H1 (cell line): ENCODE results near the gene CHPF. TPM values are rescaled to one million over a fixed set of nuclear protein-coding genes. Genes with fewer than 3 reads are reported as not detected.

ENCODE experiments used
- CTCF ChIA-PET: fragments of 300-600 bp; sonication (Branson Sonifier 250); formaldehyde crosslinking; loops from one replicate; lab custom pipeline; 2021; ENCODE audit not compliant: partially characterized antibody; lab: Charles Lee
- POLR2A ChIA-PET: fragments of 300-600 bp; sonication (Branson Sonifier 250); formaldehyde crosslinking; loops from one replicate; lab custom pipeline; 2021; ENCODE audit warnings: inconsistent platforms; ENCODE audit not compliant: partially characterized antibody; lab: Charles Lee
- DNase-seq, 2 experiments: peaks; one replicate each; pipeline versions ENCODE4 v3.0.0 to v3.0.0-alpha.2; 2010 to 2022; ENCODE audit warnings: low spot score in 2 of 2, low read depth in 1 of 2, mixed read lengths in 1 of 2
- FAIRE-seq: peaks from 2 replicates; lab custom pipeline; 2011; peaks lifted over from hg19 to GRCh38; lab: Jason Lieb, UNC
- H2AFZ ChIP-seq: 2 replicates; pipeline ENCODE4 v1.8.1; 2012; ENCODE audit warnings: low read length, inconsistent platforms
- H2AK5ac ChIP-seq: 2 replicates; pipeline ENCODE4 v1.6.1; 2013; ENCODE audit warnings: low read depth, low read length
- H2BK120ac ChIP-seq: replicated peaks from 2 replicates; pipeline ENCODE3; 2013; ENCODE audit warnings: low read depth, low read length, inconsistent platforms
- H2BK12ac ChIP-seq: 2 replicates; pipeline ENCODE4 v1.6.1; 2013; ENCODE audit warnings: low read depth, low read length
- H2BK15ac ChIP-seq: 2 replicates; pipeline ENCODE4 v1.6.1; 2013; ENCODE audit warnings: low read length
- H2BK20ac ChIP-seq: 2 replicates; pipeline ENCODE4 v1.6.1; 2013; ENCODE audit warnings: low read length
- H2BK5ac ChIP-seq: 2 replicates; pipeline ENCODE4 v1.6.1; 2013; ENCODE audit warnings: low read depth, low read length
- H3K14ac ChIP-seq: 2 replicates; pipeline ENCODE4 v1.6.1; 2013; ENCODE audit warnings: inconsistent platforms; ENCODE audit not compliant: insufficient read length
- H3K18ac ChIP-seq: 2 replicates; pipeline ENCODE4 v1.6.1; 2013; ENCODE audit warnings: low read length; ENCODE audit errors: extremely low read depth
- H3K23ac ChIP-seq: 2 replicates; pipeline ENCODE4 v1.6.1; 2013; ENCODE audit warnings: inconsistent platforms; ENCODE audit not compliant: insufficient read length
- H3K23me2 ChIP-seq: 2 replicates; pipeline ENCODE4 v1.6.1; 2013; ENCODE audit warnings: low read depth, low read length
- H3K27ac ChIP-seq: 2 replicates; pipeline ENCODE4 v1.6.1; 2011; ENCODE audit warnings: low read depth, low read length, inconsistent platforms
- H3K27me3 ChIP-seq, 4 experiments: replicated peaks in 1 of 4; 1 replicate in 1 of 4; 2 replicates in 3 of 4; pipeline versions ENCODE4 v1.6.1 to v1.8.1; 2011 to 2013; ENCODE audit warnings: low read length in 3 of 4, mild to moderate bottlenecking in 3 of 4, inconsistent platforms in 2 of 4, mixed read lengths in 2 of 4, moderate library complexity in 1 of 4; ENCODE audit not compliant: control insufficient read depth in 3 of 4, insufficient read depth in 3 of 4; ENCODE audit errors: extremely low read depth in 1 of 4
- H3K36me3 ChIP-seq, 4 experiments: 2 replicates each; pipeline versions ENCODE4 v1.6.1 to v1.8.1; 2011 to 2013; ENCODE audit warnings: mild to moderate bottlenecking in 4 of 4, low read length in 3 of 4, moderate library complexity in 2 of 4, control low read depth in 1 of 4, inconsistent platforms in 1 of 4; ENCODE audit not compliant: insufficient read depth in 4 of 4, control insufficient read depth in 2 of 4
- H3K4ac ChIP-seq: replicated peaks from 2 replicates; pipeline ENCODE3; 2013; ENCODE audit warnings: low read length, low read depth, mixed read lengths, inconsistent platforms; ENCODE audit not compliant: insufficient read length
- H3K4me1 ChIP-seq, 4 experiments: replicated peaks in 1 of 4; 1 replicate in 1 of 4; 2 replicates in 3 of 4; pipeline versions ENCODE4 v1.6.1 to v1.8.1; 2011 to 2013; ENCODE audit warnings: low read length in 3 of 4, inconsistent platforms in 2 of 4, mixed read lengths in 1 of 4; ENCODE audit not compliant: insufficient read depth in 4 of 4, control insufficient read depth in 3 of 4
- H3K4me2 ChIP-seq, 2 experiments: 2 replicates each; pipeline versions ENCODE4 v1.6.1 to v1.8.1; 2011 to 2013; ENCODE audit warnings: low read depth in 2 of 2, low read length in 2 of 2, control low read depth in 1 of 2, inconsistent platforms in 1 of 2, mild to moderate bottlenecking in 1 of 2; ENCODE audit not compliant: insufficient read depth in 1 of 2
- H3K4me3 ChIP-seq, 4 experiments: fragments of 200-600, 300-600 bp in 1 of 4; sonication (generic), shearing (Covaris generic), sonication (Bioruptor Twin) in 1 of 4; 2 replicates each; pipeline versions ENCODE4 v1.5.1 to v1.8.1; 2011 to 2016; ENCODE audit warnings: low read length in 4 of 4, low read depth in 3 of 4, control low read depth in 2 of 4, inconsistent platforms in 2 of 4, mild to moderate bottlenecking in 2 of 4, mixed read lengths in 1 of 4, moderate library complexity in 1 of 4; ENCODE audit not compliant: insufficient read depth in 2 of 4; ENCODE audit errors: extremely low read depth in 1 of 4
- H3K56ac ChIP-seq: replicated peaks from 2 replicates; pipeline ENCODE3; 2013; ENCODE audit warnings: low read depth, mild to moderate bottlenecking, mixed read lengths, low read length, inconsistent platforms; ENCODE audit not compliant: insufficient read length
- H3K79me1 ChIP-seq: 2 replicates; pipeline ENCODE4 v1.6.1; 2013; ENCODE audit warnings: low read depth, low read length, control low read depth
- H3K79me2 ChIP-seq, 2 experiments: 2 replicates each; pipeline versions ENCODE4 v1.6.1 to v1.8.1; 2012 to 2013; ENCODE audit warnings: low read length in 2 of 2, mild to moderate bottlenecking in 2 of 2, inconsistent platforms in 1 of 2; ENCODE audit not compliant: insufficient read depth in 2 of 2, control insufficient read depth in 1 of 2
- H3K9ac ChIP-seq, 4 experiments: replicated peaks in 1 of 4; 1 replicate in 1 of 4; 2 replicates in 3 of 4; pipeline versions ENCODE4 v1.6.1 to v1.8.1; 2011 to 2013; ENCODE audit warnings: low read depth in 3 of 4, low read length in 3 of 4, control low read depth in 2 of 4, mild to moderate bottlenecking in 2 of 4, moderate library complexity in 2 of 4, inconsistent platforms in 1 of 4; ENCODE audit errors: extremely low read depth in 1 of 4
- H3K9me3 ChIP-seq, 2 experiments: 2 replicates each; pipeline versions ENCODE4 v1.6.1 to v1.8.1; 2012 to 2013; ENCODE audit warnings: mild to moderate bottlenecking in 2 of 2, moderate library complexity in 2 of 2, control low read depth in 1 of 2, inconsistent platforms in 1 of 2, low read depth in 1 of 2, low read length in 1 of 2, mixed read lengths in 1 of 2; ENCODE audit not compliant: insufficient read depth in 2 of 2
- H4K20me1 ChIP-seq, 2 experiments: replicated peaks in 1 of 2; 2 replicates each; pipeline versions ENCODE3 to v1.8.1; 2011 to 2013; ENCODE audit warnings: inconsistent platforms in 2 of 2, low read length in 2 of 2, mild to moderate bottlenecking in 1 of 2; ENCODE audit not compliant: insufficient read depth in 2 of 2, control insufficient read depth in 1 of 2
- H4K5ac ChIP-seq: 2 replicates; pipeline ENCODE4 v1.6.1; 2013; ENCODE audit warnings: low read length, low read depth, mixed read lengths, inconsistent platforms; ENCODE audit not compliant: insufficient read length
- H4K8ac ChIP-seq: 2 replicates; pipeline ENCODE4 v1.8.0; 2013; ENCODE audit warnings: mild to moderate bottlenecking, moderate library complexity, low read length, inconsistent platforms; ENCODE audit not compliant: insufficient read depth; ENCODE audit errors: extremely low read depth
- H4K91ac ChIP-seq: replicated peaks from 2 replicates; pipeline ENCODE3; 2013; ENCODE audit warnings: low read length, mixed read lengths, inconsistent platforms; ENCODE audit not compliant: insufficient read length
- E2F6 ChIP-seq: IDR thresholded peaks from 2 replicates; pipeline ENCODE4 v1.6.1; 2012; ENCODE audit warnings: inconsistent platforms
- GABPA ChIP-seq: IDR thresholded peaks from 2 replicates; pipeline ENCODE4 v1.6.1; 2011; ENCODE audit warnings: mild to moderate bottlenecking, low read length, moderate library complexity, borderline replicate concordance; ENCODE audit not compliant: insufficient read depth
- HDAC6 ChIP-seq: IDR thresholded peaks from one replicate; pipeline ENCODE4 v1.7.1; 2012; ENCODE audit warnings: low read depth, mild to moderate bottlenecking, inconsistent platforms, low read length, moderate library complexity
- KDM4A ChIP-seq: IDR thresholded peaks from one replicate; pipeline ENCODE4 v1.7.1; 2012; ENCODE audit warnings: low read depth, mild to moderate bottlenecking, moderate library complexity, low read length, inconsistent platforms; ENCODE audit not compliant: severe bottlenecking
- MAFK ChIP-seq: IDR thresholded peaks from 2 replicates; pipeline ENCODE4 v1.6.1; 2012; ENCODE audit warnings: low read depth, mild to moderate bottlenecking, improper control_type of control experiment, low read length
- POU5F1 ChIP-seq: IDR thresholded peaks from 2 replicates; pipeline ENCODE4 v1.6.1; 2011; ENCODE audit warnings: low read depth, mild to moderate bottlenecking, low read length, moderate library complexity
- RAD21 ChIP-seq, 2 experiments: IDR thresholded peaks in 1 of 2; conservative IDR thresholded peaks in 1 of 2; 2 replicates each; pipeline ENCODE4 v1.6.1; 2011; ENCODE audit warnings: low read depth in 2 of 2, low read length in 2 of 2, improper control_type of control experiment in 1 of 2, inconsistent platforms in 1 of 2, mild to moderate bottlenecking in 1 of 2, moderate library complexity in 1 of 2
- SIRT6 ChIP-seq: IDR thresholded peaks from one replicate; pipeline ENCODE4 v1.7.1; 2012; ENCODE audit warnings: low read length, inconsistent platforms
- TAF7 ChIP-seq: optimal IDR thresholded peaks from 2 replicates; pipeline ENCODE3; 2011; ENCODE audit warnings: low read depth, mild to moderate bottlenecking, inconsistent platforms, low read length, moderate library complexity, borderline replicate concordance
- WGBS, 2 experiments: shearing (Covaris generic) in 1 of 2; methylation state at CpG; one replicate each; pipeline versions ENCODE4 v1.1.6 to v1.1.7; 2013 to 2015; ENCODE audit warnings: low lambda C conversion rate in 2 of 2, mixed read lengths in 2 of 2, inconsistent platforms in 1 of 2, low coverage in 1 of 2, missing lambda C conversion rate in 1 of 2; ENCODE audit not compliant: insufficient replicate concordance in 2 of 2, insufficient coverage in 1 of 2, insufficient read length in 1 of 2; ENCODE audit errors: extremely low coverage in 1 of 2, missing lambda C conversion rate in 1 of 2; 5-methylcytosine and 5-hydroxymethylcytosine counted together
- polyA plus RNA-seq, 7 experiments: library from polyadenylated mRNA; depleted of rRNA in 3 of 7; stranded (reverse) in 5 of 7; unstranded in 2 of 7; fragments of >200 nt in 5 of 7; fragments of 200-250 nt in 2 of 7; gene quantifications; 1 replicate in 5 of 7; 2 replicates in 1 of 7; 4 replicates in 1 of 7; pipeline versions ENCODE4 v1.2.1 to v1.2.3, GENCODE V29; 2011 to 2013; ENCODE audit warnings: missing spikeins in 2 of 7, mixed read lengths in 2 of 7
- total RNA-seq: library from RNA; stranded (reverse); fragmentation: NEBNext Ultra II Directional; extraction: Animal tissue kit (Norgen Biotek cat#: 25700); gene quantifications from 2 replicates; pipeline ENCODE4 v1.2.1, GENCODE V29; 2021

CHPF gene
- total and polyA plus RNA-seq, 2 of the 8 experiments (the other 6 are each of a cell fraction or from before 2014, with no cell fraction given): 62.9 to 67.3 TPM

- Histone ChIP-seq H4K5ac (no peak overlapping the region), H3K18ac (no peak overlapping the region), H2BK120ac (no peak overlapping the region), H4K8ac (no peak overlapping the region), H3K36me3 (no peaks in the 10 kb centered on the region), H4K91ac (no peak overlapping the region), H2AK5ac (0 out of 2 replicates have a peak overlapping the region, but pooled peaks have one; percentile 33), H3K4ac (no peak overlapping the region), H3K4me3 (no peak overlapping the region), H2BK15ac (peak overlapping the region; percentile 95; the same call in 1 of the 2 replicates), H3K27ac (no peak overlapping the region), H3K14ac (no peak overlapping the region), H3K79me2 (no peaks in the 10 kb centered on the region), H2AFZ (no peak overlapping the region), H3K56ac (no peak overlapping the region), H3K4me2 (no peak overlapping the region), H2BK20ac (no peak overlapping the region; the same call in 1 of the 2 replicates), H3K23me2 (peaks cover 3% of the 10 kb centered on the region; the same call in 1 of the 2 replicates), H3K4me1 (peaks cover 4 to 37% (median 32%) of the 10 kb centered on the region in 4 experiments), H2BK5ac (no peak overlapping the region), H3K23ac (no peak overlapping the region), H3K9ac (no peak overlapping the region), H2BK12ac (peak overlapping the region; percentile 84; the same call in 1 of the 2 replicates), H3K27me3 (peaks cover 2 to 53% (median 44%) of the 10 kb centered on the region in 4 experiments), H4K20me1 (peaks cover 2 to 5% of the 10 kb centered on the region in 2 experiments), H3K9me3 (no peaks in the 10 kb centered on the region), H3K79me1 (no peaks in the 10 kb centered on the region)
- CTCF ChIA-PET: interaction anchor here (1.5 to 113.1 kb wide), 5 partner anchors 9 to 118 kb away, joined by 4 to 7248 read pairs (median 407); partner anchors contain the start of genes DES, GMPPA and SPEG
- DNase-seq: no peak
- POLR2A ChIA-PET: interaction anchor here (5.5 to 11.0 kb wide), 2 partner anchors 19 to 25 kb away, joined by 36 to 216 read pairs; partner anchors contain the start of gene GMPPA
- no peak for TF ChIP-seq SIRT6
- TF ChIP-seq POU5F1: no peak
- TF ChIP-seq TAF7: no peak
- peak; percentile 6 to 12; a peak in 1 of 4 replicates for TF ChIP-seq RAD21 (IDR thresholded peaks at IDR 0.05 in 1 of 2, conservative IDR thresholded peaks at IDR 0.05 in 1 of 2; ENCODE audit: low read depth in 2 of 2, low read length in 2 of 2)
- TF ChIP-seq GABPA: no peak
- TF ChIP-seq E2F6: no peak
- TF ChIP-seq MAFK: no peak
- TF ChIP-seq KDM4A: no peak
- no peak for TF ChIP-seq HDAC6
- no peak for FAIRE-seq
- WGBS, 2 experiments: 82% methylated on average over 17 of the region's 17 CpGs; no CpG with 5 or more reads in 1 of the 2 experiments
These were observed 27.6 kb downstream of the CHPF start for GRCh38 chr2:219515874-219516629.
